Activated naive CD4-positive, alpha-beta T cell treated with anti-CD3 and anti-CD28 coated beads for 36 hours (primary cell): ENCODE results near the gene RGS6. TPM values are rescaled to one million over a fixed set of nuclear protein-coding genes. Genes with fewer than 3 reads are reported as not detected.

ENCODE experiments used
- CTCF ChIA-PET: fragments of 350-600 bp; sonication (Branson Sonifier 250); formaldehyde crosslinking; loops from one replicate; lab custom pipeline; 2021; ENCODE audit warnings: antibody characterized with exemption; lab: Charles Lee
- DNase-seq: peaks from one replicate; pipeline ENCODE4 v3.0.0-alpha.2; 2020
- H3K27ac Mint-ChIP-seq: one replicate; pipeline ENCODE4 v1.8.0; 2021; ENCODE audit warnings: mild to moderate bottlenecking, mixed read lengths
- H3K27me3 Mint-ChIP-seq: one replicate; pipeline ENCODE4 v1.8.0; 2021; ENCODE audit warnings: low read depth, mixed read lengths
- H3K36me3 Mint-ChIP-seq: one replicate; pipeline ENCODE4 v1.8.0; 2021; ENCODE audit warnings: low read depth, mixed read lengths
- H3K4me1 Mint-ChIP-seq: one replicate; pipeline ENCODE4 v1.8.0; 2021; ENCODE audit warnings: low read depth, mixed read lengths
- H3K4me3 Mint-ChIP-seq: one replicate; pipeline ENCODE4 v1.8.0; 2021; ENCODE audit warnings: mild to moderate bottlenecking, moderate library complexity, mixed read lengths
- H3K9me3 Mint-ChIP-seq: one replicate; pipeline ENCODE4 v1.8.0; 2021; ENCODE audit warnings: mixed read lengths
- intact Hi-C: fragments of 100-400 bp; cut with micrococcal nuclease; formaldehyde crosslinking; loops from one replicate; pipeline ENCODE4 v1.15.1; 2023
- total RNA-seq, 2 experiments: library from RNA; stranded (reverse); gene quantifications; one replicate each; pipeline ENCODE4 v1.2.3, GENCODE V29; 2021

The RGS6 gene
- total RNA-seq, 2 experiments from 2014 or later = not detected

DNA sequence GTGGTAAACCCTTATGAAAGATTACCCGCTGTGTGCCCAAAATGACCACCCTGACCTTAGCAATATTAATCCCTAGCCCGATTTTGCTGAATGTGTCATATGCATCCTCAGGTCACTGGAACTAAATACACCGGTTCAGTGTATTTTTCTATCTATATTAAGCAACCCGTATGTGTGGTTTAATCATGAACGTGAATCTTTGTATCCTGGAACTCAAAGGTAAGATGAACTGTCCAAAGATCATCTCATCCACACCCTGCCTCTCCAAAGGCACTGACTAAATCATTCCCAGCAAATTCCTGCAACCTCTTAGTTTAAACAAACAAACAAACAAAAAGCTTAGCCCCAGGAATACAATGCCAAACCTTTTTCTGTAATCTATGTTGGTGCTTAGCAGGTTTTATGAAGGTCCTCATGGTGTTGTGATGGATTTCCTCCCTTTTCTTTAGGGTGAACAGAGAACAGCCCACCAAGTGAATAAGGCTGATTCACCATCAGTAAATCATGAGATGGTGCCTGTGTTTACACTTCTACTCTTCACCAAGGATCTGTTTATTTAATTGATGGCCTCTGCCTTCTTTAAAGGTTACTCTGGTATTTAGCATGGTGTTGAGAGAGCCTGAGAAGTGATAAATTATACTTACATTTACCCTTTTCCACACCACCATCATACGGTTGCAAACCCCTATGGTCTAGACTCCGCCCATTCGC lies 663.1 kb downstream of the RGS6 start:
- H3K4me3 Mint-ChIP-seq = no peak overlapping the region
- no peak overlapping the region for H3K27ac Mint-ChIP-seq
- H3K9me3 Mint-ChIP-seq = no peaks in the 10 kb centered on the region
- H3K36me3 Mint-ChIP-seq = no peaks in the 10 kb centered on the region
- no peaks in the 10 kb centered on the region for H3K27me3 Mint-ChIP-seq
- peaks cover 36% of the 10 kb centered on the region for H3K4me1 Mint-ChIP-seq
- intact Hi-C loops = no loop called here
- CTCF ChIA-PET = no interaction called here
- no peak for DNase-seq

- Mint-ChIP-seq H3K36me3 (no peaks in the 10 kb centered on the region), H3K4me3 (no peak overlapping the region), H3K27me3 (no peaks in the 10 kb centered on the region), H3K27ac (no peak overlapping the region), H3K4me1 (peaks cover 27% of the 10 kb centered on the region), H3K9me3 (no peaks in the 10 kb centered on the region)
- no peak for DNase-seq
- CTCF ChIA-PET = interaction anchor here (0.6 kb wide), 1 partner anchor 257 kb away, joined by 5 read pairs; no protein-coding TSS in a partner anchor
- intact Hi-C loops = no loop called here
Measured at GRCh38 chr14:72597252-72598233, 665.3 kb downstream of the RGS6 start.

DNA sequence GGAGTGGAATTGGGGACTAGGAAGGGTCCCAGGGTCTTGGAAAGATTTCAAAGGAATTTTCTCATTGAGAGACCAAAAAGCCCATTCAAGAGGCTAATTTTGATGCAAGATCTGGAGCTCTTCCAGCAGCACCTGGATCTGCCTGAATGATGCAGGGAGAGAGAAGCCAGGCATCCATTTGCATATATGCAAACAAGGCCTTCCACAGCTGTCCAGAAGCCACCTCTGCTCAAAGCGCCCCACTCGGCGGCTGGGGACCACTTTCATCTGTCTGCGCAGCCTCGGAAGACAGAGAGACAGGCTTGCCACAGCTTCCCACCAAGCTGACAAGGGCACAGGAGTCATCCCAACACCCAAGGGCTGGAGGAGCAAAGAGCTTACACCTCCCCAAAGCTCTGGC lies 666.1 kb downstream of the RGS6 start:
- H3K4me3 Mint-ChIP-seq = no peak overlapping the region
- H3K36me3 Mint-ChIP-seq = no peaks in the 10 kb centered on the region
- no peaks in the 10 kb centered on the region for H3K9me3 Mint-ChIP-seq
- H3K27ac Mint-ChIP-seq = no peak overlapping the region
- no peaks in the 10 kb centered on the region for H3K27me3 Mint-ChIP-seq
- H3K4me1 Mint-ChIP-seq = peaks cover 23% of the 10 kb centered on the region
- CTCF ChIA-PET = no interaction called here
- intact Hi-C loops = no loop called here
- DNase-seq = no peak

- DNase-seq = no peak
- Mint-ChIP-seq H3K4me3 (no peak overlapping the region), H3K4me1 (peaks cover 9% of the 10 kb centered on the region), H3K9me3 (no peaks in the 10 kb centered on the region), H3K36me3 (no peaks in the 10 kb centered on the region), H3K27ac (no peak overlapping the region), H3K27me3 (no peaks in the 10 kb centered on the region)
- intact Hi-C loops = no loop called here
- CTCF ChIA-PET = no interaction called here
Measured at GRCh38 chr14:72599579-72600470, 667.6 kb downstream of the RGS6 start.

GRCh38 chr14:72600551-72601330 lies 668.5 kb downstream of the RGS6 start:
- no peak for DNase-seq
- peaks cover 3% of the 10 kb centered on the region for H3K4me1 Mint-ChIP-seq
- no peaks in the 10 kb centered on the region for H3K27me3 Mint-ChIP-seq
- no peak overlapping the region for H3K27ac Mint-ChIP-seq
- intact Hi-C loops = no loop called here
- no peaks in the 10 kb centered on the region for H3K36me3 Mint-ChIP-seq
- no peak overlapping the region for H3K4me3 Mint-ChIP-seq
- CTCF ChIA-PET = no interaction called here
- H3K9me3 Mint-ChIP-seq = no peaks in the 10 kb centered on the region

DNA sequence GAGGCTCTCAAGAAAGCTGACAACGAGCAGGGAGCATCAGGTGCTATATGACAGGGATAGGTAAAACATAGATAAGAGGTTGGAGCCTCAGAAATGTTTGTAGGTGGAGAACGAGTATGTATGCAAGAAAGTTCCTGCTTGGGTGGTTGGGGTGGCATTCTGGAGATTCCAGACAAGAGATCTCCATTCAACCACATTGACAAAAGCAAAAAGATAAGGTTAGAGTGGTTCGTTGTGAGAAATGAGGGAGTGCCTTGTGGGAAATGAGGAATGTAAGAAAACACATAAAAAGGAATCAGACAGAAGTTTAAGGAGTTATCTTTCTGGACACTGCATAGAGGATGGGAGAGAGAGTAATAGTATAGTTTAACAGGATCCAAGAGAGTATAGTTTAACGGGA lies 671.4 kb downstream of the RGS6 start:
- CTCF ChIA-PET = no interaction called here
- Mint-ChIP-seq H3K9me3 (no peaks in the 10 kb centered on the region), H3K4me1 (no peaks in the 10 kb centered on the region)

GRCh38 chr14:72604133-72604532 lies 671.9 kb downstream of the RGS6 start:
- no peaks in the 10 kb centered on the region for H3K4me1 Mint-ChIP-seq
- H3K27me3 Mint-ChIP-seq = no peaks in the 10 kb centered on the region
- CTCF ChIA-PET = no interaction called here
- DNase-seq = no peak
- H3K9me3 Mint-ChIP-seq = no peaks in the 10 kb centered on the region
- intact Hi-C loops = no loop called here
- no peak overlapping the region for H3K4me3 Mint-ChIP-seq
- no peaks in the 10 kb centered on the region for H3K36me3 Mint-ChIP-seq
- H3K27ac Mint-ChIP-seq = no peak overlapping the region

More for the DNA sequence above, 671.4 kb downstream of the RGS6 start:
- intact Hi-C loops = no loop called here
- Mint-ChIP-seq H3K27me3 (no peaks in the 10 kb centered on the region), H3K27ac (no peak overlapping the region), H3K4me3 (no peak overlapping the region), H3K36me3 (no peaks in the 10 kb centered on the region)
- DNase-seq = no peak

DNA sequence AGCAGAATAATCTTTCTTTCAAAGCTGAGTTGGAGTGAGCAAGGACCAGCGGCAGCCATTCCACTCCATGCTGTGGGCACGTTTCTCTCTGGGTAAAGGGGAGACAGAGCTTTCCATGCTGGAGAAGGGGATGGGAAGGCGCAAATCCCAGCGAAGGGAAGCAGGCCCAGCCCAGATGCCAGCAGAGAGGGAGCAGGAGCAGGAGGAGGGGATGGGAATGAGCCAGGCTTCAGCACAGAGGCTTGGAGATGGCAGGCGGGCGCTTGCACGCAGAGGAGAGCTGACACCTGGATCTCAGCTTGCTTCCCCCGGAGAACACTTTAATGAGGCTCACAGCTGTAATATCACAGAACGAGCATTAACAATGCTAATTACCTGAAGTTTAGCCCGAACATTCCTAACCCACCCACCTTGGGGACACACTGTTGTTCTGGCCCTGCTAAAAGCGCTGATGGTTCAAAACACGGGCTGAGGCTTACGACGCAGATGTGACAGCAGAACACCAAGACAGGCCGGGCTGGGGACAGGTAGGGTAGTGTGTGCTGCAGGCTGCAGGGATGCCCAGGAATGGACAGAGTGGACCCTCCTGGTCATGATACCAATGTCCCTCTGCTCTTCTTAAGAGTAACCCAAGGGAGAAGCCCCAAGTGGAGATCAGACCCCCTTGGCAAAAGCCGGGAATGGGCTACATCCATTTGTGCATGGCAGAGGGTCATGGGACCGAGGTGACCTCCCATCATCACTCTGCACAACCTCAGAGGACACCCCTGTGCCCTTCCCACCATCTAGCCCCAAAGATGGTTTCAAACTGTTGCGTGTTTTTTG lies 673.1 kb downstream of the RGS6 start:
- CTCF ChIA-PET = no interaction called here
- no peaks in the 10 kb centered on the region for H3K4me1 Mint-ChIP-seq
- H3K27ac Mint-ChIP-seq = no peak overlapping the region
- DNase-seq = no peak
- H3K36me3 Mint-ChIP-seq = no peaks in the 10 kb centered on the region
- H3K4me3 Mint-ChIP-seq = no peak overlapping the region
- H3K27me3 Mint-ChIP-seq = no peaks in the 10 kb centered on the region
- no peaks in the 10 kb centered on the region for H3K9me3 Mint-ChIP-seq
- intact Hi-C loops = no loop called here

DNA sequence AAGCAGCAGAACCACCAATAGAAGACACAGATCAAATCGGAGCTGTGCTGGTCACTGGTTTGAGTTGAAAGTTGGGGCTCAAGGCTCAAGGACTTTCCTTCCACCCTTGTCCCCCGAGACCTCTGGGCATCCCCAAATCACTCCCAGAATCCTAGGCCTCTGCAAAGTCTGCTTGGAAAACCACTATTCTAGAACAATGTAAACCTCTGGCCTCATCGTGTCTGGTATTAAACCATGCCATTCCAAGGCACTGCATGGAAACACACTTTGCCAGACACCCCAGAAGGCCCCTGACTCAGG lies 673.6 kb downstream of the RGS6 start:
- CTCF ChIA-PET = no interaction called here
- H3K27me3 Mint-ChIP-seq = no peaks in the 10 kb centered on the region
- intact Hi-C loops = no loop called here
- no peaks in the 10 kb centered on the region for H3K4me1 Mint-ChIP-seq
- H3K9me3 Mint-ChIP-seq = no peaks in the 10 kb centered on the region
- no peak overlapping the region for H3K4me3 Mint-ChIP-seq
- no peaks in the 10 kb centered on the region for H3K36me3 Mint-ChIP-seq
- no peak for DNase-seq
- H3K27ac Mint-ChIP-seq = no peak overlapping the region

- no peak for DNase-seq
- Mint-ChIP-seq H3K27ac (no peak overlapping the region), H3K9me3 (no peaks in the 10 kb centered on the region), H3K4me1 (no peaks in the 10 kb centered on the region), H3K4me3 (no peak overlapping the region), H3K36me3 (no peaks in the 10 kb centered on the region), H3K27me3 (no peaks in the 10 kb centered on the region)
- CTCF ChIA-PET = no interaction called here
- intact Hi-C loops = no loop called here
Measured at GRCh38 chr14:72606879-72607278, 674.6 kb downstream of the RGS6 start.

- CTCF ChIA-PET = no interaction called here
- DNase-seq = no peak
- H3K4me1 Mint-ChIP-seq = no peaks in the 10 kb centered on the region
- no peak overlapping the region for H3K27ac Mint-ChIP-seq
- H3K36me3 Mint-ChIP-seq = no peaks in the 10 kb centered on the region
- intact Hi-C loops = no loop called here
- no peak overlapping the region for H3K4me3 Mint-ChIP-seq
- no peaks in the 10 kb centered on the region for H3K9me3 Mint-ChIP-seq
- H3K27me3 Mint-ChIP-seq = no peaks in the 10 kb centered on the region
Measured at GRCh38 chr14:72607386-72608130, 675.3 kb downstream of the RGS6 start.
